ENCODE results near the gene TMEM150C. TPM values are rescaled to one million over a fixed set of nuclear protein-coding genes. Genes with fewer than 3 reads are reported as not detected.

TMEM150C gene
- total RNA-seq, 1 experiment from 2014 or later, result 1.8 TPM

- no peaks in the 10 kb centered on the region for H3K27me3 ChIP-seq (ENCODE audit: control insufficient read depth, insufficient read depth, low read length)
- H3K27ac ChIP-seq (ENCODE audit: low read length), result no peak overlapping the region
- in situ Hi-C loops (cut with HindIII; ENCODE audit: low pct_unique_long_range_greater_than_20kb, low sequenced_read_pairs) (no loop called here), intact Hi-C loops (cut with micrococcal nuclease; ENCODE audit: unreplicated experiment) (loop anchor here (1.0 to 5.0 kb wide), 2 partner anchors 279 to 340 kb away; no protein-coding TSS in a partner anchor)
- TF ChIP-seq REST (IDR thresholded peaks at IDR 0.05; ENCODE audit: insufficient read depth in 1 of 2, low read depth in 2 of 2, low read length in 1 of 2) (no peak), TCF7L2 (IDR thresholded peaks at IDR 0.05; ENCODE audit: low read depth, low read length) (no peak), SIN3A (IDR thresholded peaks at IDR 0.05; ENCODE audit: borderline replicate concordance, insufficient read depth, low read depth, low read length) (no peak), CTCF (IDR thresholded peaks at IDR 0.05) (peak; percentile 81)
- H3K36me3 ChIP-seq (ENCODE audit: control insufficient read depth, insufficient read depth, low read length), result peaks cover 5% of the 10 kb centered on the region; the same call in 1 of the 2 replicates
- DNase-seq (ENCODE audit: low read depth, low spot score) (peak; percentile 59), ATAC-seq (peak; percentile 85)
- no peaks in the 10 kb centered on the region for H3K4me1 ChIP-seq (ENCODE audit: control insufficient read depth, insufficient read depth, low read length)
- H3K9me3 ChIP-seq (ENCODE audit: control insufficient read depth, insufficient read depth, low read depth, low read length), result no peaks in the 10 kb centered on the region
- no peak overlapping the region for H3K4me3 ChIP-seq (ENCODE audit: low read depth in 2 of 2, low read length in 2 of 2)
- no TSS peak for BruUV-seq (replicated peaks)
- POLR2A ChIA-PET, result no interaction called here
- CTCF ChIA-PET, result interaction anchor here (0.6 to 1.1 kb wide), 12 partner anchors 10 to 500 kb away, joined by 3 to 13 read pairs (median 5); no protein-coding TSS in a partner anchor
Measured at GRCh38 chr4:82462415-82462831, 99.4 kb downstream of the TMEM150C start.

DNA sequence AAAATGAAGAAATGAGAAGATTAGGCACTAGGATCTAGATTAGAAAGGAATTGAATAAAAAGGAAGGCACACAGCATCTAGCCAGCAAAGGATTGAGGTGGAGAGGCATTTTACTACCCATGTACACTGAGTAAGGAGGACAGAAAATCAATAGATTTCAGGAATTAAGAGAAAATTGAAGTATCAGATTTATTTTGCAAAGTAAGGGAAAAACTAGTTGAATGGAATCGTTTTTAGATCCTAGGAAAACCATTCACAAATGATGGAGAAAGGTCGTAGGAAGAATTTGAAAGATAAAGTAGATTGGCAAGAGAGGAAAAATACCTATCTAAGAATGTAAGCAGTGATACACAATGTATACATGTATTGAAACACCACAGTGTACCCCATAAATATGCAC is 100.1 kb downstream of the TMEM150C start:
- in situ Hi-C loops (cut with HindIII; ENCODE audit: low pct_unique_long_range_greater_than_20kb, low sequenced_read_pairs), result no loop called here
- no peak overlapping the region for H3K4me3 ChIP-seq (ENCODE audit: low read depth in 2 of 2, low read length in 2 of 2)
- ChIA-PET POLR2A (no interaction called here), CTCF (interaction anchor here (1.1 kb wide), 1 partner anchor 277 kb away, joined by 13 read pairs; no protein-coding TSS in a partner anchor)
- H3K27ac ChIP-seq (ENCODE audit: low read length), result no peak overlapping the region
- intact Hi-C loops (cut with micrococcal nuclease; ENCODE audit: unreplicated experiment), result loop anchor here (1.0 to 5.0 kb wide), 2 partner anchors 280 to 341 kb away; no protein-coding TSS in a partner anchor
- H3K9me3 ChIP-seq (ENCODE audit: control insufficient read depth, insufficient read depth, low read depth, low read length), result no peaks in the 10 kb centered on the region
- peaks cover 5% of the 10 kb centered on the region; the same call in 1 of the 2 replicates for H3K36me3 ChIP-seq (ENCODE audit: control insufficient read depth, insufficient read depth, low read length)
- no peak for TF ChIP-seq POLR2AphosphoS5 (IDR thresholded peaks at IDR 0.05; ENCODE audit: low read depth, low read length)
- TF ChIP-seq SIN3A (IDR thresholded peaks at IDR 0.05; ENCODE audit: borderline replicate concordance, insufficient read depth, low read depth, low read length), result no peak
- TF ChIP-seq TCF7L2 (IDR thresholded peaks at IDR 0.05; ENCODE audit: low read depth, low read length), result no peak
- no peak for TF ChIP-seq REST (IDR thresholded peaks at IDR 0.05; ENCODE audit: insufficient read depth in 1 of 2, low read depth in 2 of 2, low read length in 1 of 2)
- TF ChIP-seq CTCF (IDR thresholded peaks at IDR 0.05), result no peak
- DNase-seq (ENCODE audit: low read depth, low spot score), result no peak
- no peaks in the 10 kb centered on the region for H3K4me1 ChIP-seq (ENCODE audit: control insufficient read depth, insufficient read depth, low read length)
- BruUV-seq (replicated peaks), result no TSS peak
- no peak for ATAC-seq
- H3K27me3 ChIP-seq (ENCODE audit: control insufficient read depth, insufficient read depth, low read length), result no peaks in the 10 kb centered on the region
